A673 (cell line): ENCODE measurements around the gene CRADD. TPM values are rescaled to one million over a fixed set of nuclear protein-coding genes. Genes with fewer than 3 reads are reported as not detected.

Experiments used
- BruUV-seq: library from RNA; stranded (reverse); fragments of 400-500 nt; replicated peaks from 2 replicates; lab custom pipeline; 2021; lab: Mats Ljungman, UMichigan
- CTCF ChIA-PET: fragments of 300-600 bp; sonication (Branson Sonifier 250); formaldehyde crosslinking; loops from one replicate; lab custom pipeline; 2022; ENCODE audit warnings: antibody characterized with exemption; lab: Charles Lee
- POLR2A ChIA-PET: fragments of 300-600 bp; sonication (Branson Sonifier 250); formaldehyde crosslinking; loops from one replicate; lab custom pipeline; 2022; ENCODE audit warnings: antibody characterized with exemption; ENCODE audit not compliant: low non-redundant PET; lab: Charles Lee
- DNase-seq: peaks from one replicate; pipeline ENCODE4 v3.0.0-alpha.2; 2015; ENCODE audit warnings: low spot score
- H3K27ac ChIP-seq: fragments of 200-600 bp; sonication (generic); 2 replicates; pipeline ENCODE4 v1.5.1; 2016; ENCODE audit warnings: mixed run types, low read depth, mild to moderate bottlenecking, mixed read lengths, antibody characterized with exemption, low read length; ENCODE audit not compliant: poor library complexity, severe bottlenecking
- H3K27me3 ChIP-seq: fragments of 200-600 bp; sonication (generic); replicated peaks from 2 replicates; pipeline ENCODE4 v1.6.1; 2017; ENCODE audit warnings: mixed run types, low read depth, mild to moderate bottlenecking, mixed read lengths, antibody characterized with exemption, low read length; ENCODE audit not compliant: insufficient read depth, poor library complexity
- H3K36me3 ChIP-seq: fragments of 200-600 bp; sonication (generic); 2 replicates; pipeline ENCODE4 v1.6.1; 2016; ENCODE audit warnings: mixed run types, mild to moderate bottlenecking, mixed read lengths, antibody characterized with exemption, low read length; ENCODE audit not compliant: insufficient read depth, poor library complexity, severe bottlenecking
- H3K4me1 ChIP-seq: fragments of 200-600 bp; sonication (generic); 2 replicates; pipeline ENCODE4 v1.6.1; 2017; ENCODE audit warnings: mixed run types, mild to moderate bottlenecking, mixed read lengths, antibody characterized with exemption, low read length; ENCODE audit not compliant: insufficient read depth, poor library complexity, severe bottlenecking
- H3K4me3 ChIP-seq: fragments of 200-600 bp; sonication (generic); 2 replicates; pipeline ENCODE4 v1.5.1; 2016; ENCODE audit warnings: low read depth, mixed run types, mild to moderate bottlenecking, mixed read lengths, low read length; ENCODE audit not compliant: poor library complexity, severe bottlenecking
- H3K9me3 ChIP-seq: fragments of 200-600 bp; sonication (generic); 2 replicates; pipeline ENCODE4 v1.6.1; 2016; ENCODE audit warnings: mixed run types, low read depth, mild to moderate bottlenecking, mixed read lengths, antibody characterized with exemption, low read length; ENCODE audit not compliant: poor library complexity, severe bottlenecking
- CTCF ChIP-seq: fragments of 300-800, 200-600 bp; sonication (generic); conservative IDR thresholded peaks from 2 replicates; pipeline ENCODE4 v1.5.1; 2017; ENCODE audit warnings: low read depth, mild to moderate bottlenecking, antibody characterized with exemption, low read length, moderate library complexity, mixed read lengths
- EZH2 ChIP-seq: fragments of 200-600 bp; sonication (generic); IDR thresholded peaks from 2 replicates; pipeline ENCODE4 v1.6.1; 2017; ENCODE audit warnings: borderline replicate concordance, low read depth, mild to moderate bottlenecking, mixed read lengths, antibody characterized with exemption, low read length; ENCODE audit not compliant: poor library complexity, severe bottlenecking
- intact Hi-C: fragments of 100-400 bp; cut with micrococcal nuclease; formaldehyde crosslinking; loops from one replicate; pipeline ENCODE4 v1.10.0; 2022; ENCODE audit not compliant: unreplicated experiment
- total RNA-seq: library from RNA; stranded (reverse); gene quantifications from 2 replicates; pipeline ENCODE4 v1.2.3, GENCODE V29; 2021

CRADD gene
- total RNA-seq, 1 experiment from 2014 or later: 9.1 TPM

DNA sequence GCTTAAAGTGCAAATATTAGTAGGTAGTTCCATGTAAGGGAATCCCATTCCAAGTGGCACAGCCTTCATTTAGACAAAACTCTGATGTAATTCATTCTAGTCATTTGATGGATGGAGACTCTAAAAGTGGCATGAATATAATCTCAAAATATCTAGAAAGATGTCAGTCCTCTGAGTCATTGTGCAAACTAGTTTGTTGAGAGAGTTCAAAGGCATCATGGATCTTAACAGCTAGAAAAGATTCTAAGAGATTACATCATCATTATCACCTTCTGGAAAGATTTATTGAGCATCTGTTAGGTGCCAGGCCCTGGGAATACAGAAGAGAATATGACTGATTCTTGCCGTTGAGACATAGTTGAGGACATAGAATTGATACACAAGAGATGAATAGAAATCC, 30.7 kb downstream of the CRADD start:
- CTCF ChIA-PET: no interaction called here
- peaks cover 11% of the 10 kb centered on the region for H3K9me3 ChIP-seq
- H3K27me3 ChIP-seq: no peaks in the 10 kb centered on the region
- POLR2A ChIA-PET: no interaction called here
- no peaks in the 10 kb centered on the region for H3K36me3 ChIP-seq
- H3K4me3 ChIP-seq: no peak overlapping the region
- no TSS peak for BruUV-seq
- TF ChIP-seq EZH2 (no peak), CTCF (no peak)
- intact Hi-C loops: no loop called here
- no peak for DNase-seq
- no peaks in the 10 kb centered on the region for H3K4me1 ChIP-seq
- no peak overlapping the region for H3K27ac ChIP-seq

DNA sequence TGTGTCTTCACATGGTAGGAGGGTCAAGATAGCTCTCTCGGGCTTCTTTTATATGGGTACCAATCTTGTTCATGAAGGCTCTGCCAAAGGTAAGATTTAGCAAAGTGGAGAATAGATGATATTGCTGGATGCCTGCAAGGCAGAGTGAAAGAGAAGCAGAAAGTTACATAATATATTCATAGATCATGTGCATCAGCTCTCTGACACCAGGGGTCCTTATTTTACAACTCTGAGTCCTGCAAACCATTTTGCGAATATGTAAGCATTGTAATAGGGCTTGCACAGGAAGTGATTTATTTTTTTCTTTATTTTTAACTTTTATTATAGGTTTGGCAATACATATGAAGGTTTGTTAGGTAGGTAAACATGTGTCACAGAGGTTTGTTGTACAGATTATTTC, 31.8 kb downstream of the CRADD start:
- Histone ChIP-seq H3K36me3 (no peaks in the 10 kb centered on the region), H3K27me3 (no peaks in the 10 kb centered on the region), H3K4me1 (no peaks in the 10 kb centered on the region), H3K9me3 (peaks cover 11% of the 10 kb centered on the region), H3K27ac (no peak overlapping the region), H3K4me3 (no peak overlapping the region)
- POLR2A ChIA-PET: no interaction called here
- BruUV-seq: no TSS peak
- TF ChIP-seq EZH2 (no peak), CTCF (no peak)
- intact Hi-C loops: no loop called here
- DNase-seq: no peak
- CTCF ChIA-PET: no interaction called here

DNA sequence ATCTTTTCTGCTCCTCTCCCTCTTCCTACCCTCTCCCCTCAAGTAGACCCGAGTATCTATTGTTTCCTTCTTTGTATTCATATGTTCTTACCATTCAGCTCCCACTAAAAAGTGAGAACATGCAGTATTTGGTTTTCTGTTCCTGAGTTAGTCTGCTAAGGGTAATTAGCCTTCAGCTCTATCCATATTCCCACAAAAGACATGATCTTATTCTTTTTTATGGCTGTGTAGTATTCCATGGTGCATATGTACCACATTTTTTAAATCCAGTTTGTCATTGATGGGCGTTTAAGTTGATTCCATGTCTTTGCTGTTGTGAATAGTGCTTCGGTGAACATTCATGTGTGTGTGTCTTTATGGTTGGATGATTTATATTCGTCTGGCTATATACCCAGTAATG, 32.2 kb downstream of the CRADD start:
- no TSS peak for BruUV-seq
- Histone ChIP-seq H3K4me3 (no peak overlapping the region), H3K4me1 (no peaks in the 10 kb centered on the region), H3K9me3 (peaks cover 11% of the 10 kb centered on the region), H3K27ac (no peak overlapping the region), H3K36me3 (no peaks in the 10 kb centered on the region), H3K27me3 (no peaks in the 10 kb centered on the region)
- DNase-seq: no peak
- TF ChIP-seq CTCF (no peak), EZH2 (no peak)
- intact Hi-C loops: no loop called here
- CTCF ChIA-PET: no interaction called here
- POLR2A ChIA-PET: no interaction called here
